ENCODE results near the gene ACP7.
"Not testable (repeated sequence)": the region's sequence is repeated elsewhere in the genome, so short reads cannot be mapped to it uniquely, and the experiment has no call there.

DNA sequence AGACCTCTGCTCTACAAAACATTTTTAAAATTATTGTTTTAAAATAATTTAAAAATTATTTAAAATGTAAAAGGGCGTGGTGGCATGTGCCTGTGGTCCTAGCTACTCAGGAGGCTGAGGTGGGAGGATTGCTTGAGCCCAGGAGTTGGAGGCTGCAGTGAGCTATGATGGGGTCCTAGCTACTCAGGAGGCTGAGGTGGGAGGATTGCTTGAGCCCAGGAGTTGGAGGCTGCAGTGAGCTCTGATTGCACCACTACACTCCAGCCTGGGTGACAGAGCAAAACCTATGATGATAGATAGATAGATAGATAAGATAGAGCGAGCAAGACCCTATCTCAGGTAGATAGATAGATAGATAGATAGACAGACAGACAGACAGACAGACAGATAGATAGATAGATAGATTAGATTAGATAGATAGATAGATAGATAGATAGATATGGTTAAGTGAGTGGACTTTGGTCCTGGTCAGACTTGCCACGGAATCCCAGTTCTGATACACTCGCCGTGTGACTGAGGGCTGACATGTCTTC, 59.7 kb downstream of the ACP7 start:
- TF ChIP-seq ZFP30 (CRISPR knock-in tag; IDR thresholded peaks at IDR 0.05); RARB (CRISPR knock-in tag; IDR thresholded peaks at IDR 0.05); ZFP3 (CRISPR knock-in tag; IDR thresholded peaks at IDR 0.05); PPARA (CRISPR knock-in tag; IDR thresholded peaks at IDR 0.05; ENCODE audit: borderline replicate concordance); SNAI2 (CRISPR knock-in tag; IDR thresholded peaks at IDR 0.05); ZNF8 (CRISPR knock-in tag; IDR thresholded peaks at IDR 0.05); ESRRG (CRISPR knock-in tag; IDR thresholded peaks at IDR 0.05): not testable (repeated sequence)
- TF ChIP-seq, protein P1, sequence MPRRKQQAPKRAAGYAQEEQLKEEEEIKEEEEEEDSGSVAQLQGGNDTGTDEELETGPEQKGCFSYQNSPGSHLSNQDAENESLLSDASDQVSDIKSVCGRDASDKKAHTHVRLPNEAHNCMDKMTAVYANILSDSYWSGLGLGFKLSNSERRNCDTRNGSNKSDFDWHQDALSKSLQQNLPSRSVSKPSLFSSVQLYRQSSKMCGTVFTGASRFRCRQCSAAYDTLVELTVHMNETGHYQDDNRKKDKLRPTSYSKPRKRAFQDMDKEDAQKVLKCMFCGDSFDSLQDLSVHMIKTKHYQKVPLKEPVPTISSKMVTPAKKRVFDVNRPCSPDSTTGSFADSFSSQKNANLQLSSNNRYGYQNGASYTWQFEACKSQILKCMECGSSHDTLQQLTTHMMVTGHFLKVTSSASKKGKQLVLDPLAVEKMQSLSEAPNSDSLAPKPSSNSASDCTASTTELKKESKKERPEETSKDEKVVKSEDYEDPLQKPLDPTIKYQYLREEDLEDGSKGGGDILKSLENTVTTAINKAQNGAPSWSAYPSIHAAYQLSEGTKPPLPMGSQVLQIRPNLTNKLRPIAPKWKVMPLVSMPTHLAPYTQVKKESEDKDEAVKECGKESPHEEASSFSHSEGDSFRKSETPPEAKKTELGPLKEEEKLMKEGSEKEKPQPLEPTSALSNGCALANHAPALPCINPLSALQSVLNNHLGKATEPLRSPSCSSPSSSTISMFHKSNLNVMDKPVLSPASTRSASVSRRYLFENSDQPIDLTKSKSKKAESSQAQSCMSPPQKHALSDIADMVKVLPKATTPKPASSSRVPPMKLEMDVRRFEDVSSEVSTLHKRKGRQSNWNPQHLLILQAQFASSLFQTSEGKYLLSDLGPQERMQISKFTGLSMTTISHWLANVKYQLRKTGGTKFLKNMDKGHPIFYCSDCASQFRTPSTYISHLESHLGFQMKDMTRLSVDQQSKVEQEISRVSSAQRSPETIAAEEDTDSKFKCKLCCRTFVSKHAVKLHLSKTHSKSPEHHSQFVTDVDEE (CRISPR knock-in tag; IDR thresholded peaks at IDR 0.05): not testable (repeated sequence)
- TF ChIP-seq, protein P2, sequence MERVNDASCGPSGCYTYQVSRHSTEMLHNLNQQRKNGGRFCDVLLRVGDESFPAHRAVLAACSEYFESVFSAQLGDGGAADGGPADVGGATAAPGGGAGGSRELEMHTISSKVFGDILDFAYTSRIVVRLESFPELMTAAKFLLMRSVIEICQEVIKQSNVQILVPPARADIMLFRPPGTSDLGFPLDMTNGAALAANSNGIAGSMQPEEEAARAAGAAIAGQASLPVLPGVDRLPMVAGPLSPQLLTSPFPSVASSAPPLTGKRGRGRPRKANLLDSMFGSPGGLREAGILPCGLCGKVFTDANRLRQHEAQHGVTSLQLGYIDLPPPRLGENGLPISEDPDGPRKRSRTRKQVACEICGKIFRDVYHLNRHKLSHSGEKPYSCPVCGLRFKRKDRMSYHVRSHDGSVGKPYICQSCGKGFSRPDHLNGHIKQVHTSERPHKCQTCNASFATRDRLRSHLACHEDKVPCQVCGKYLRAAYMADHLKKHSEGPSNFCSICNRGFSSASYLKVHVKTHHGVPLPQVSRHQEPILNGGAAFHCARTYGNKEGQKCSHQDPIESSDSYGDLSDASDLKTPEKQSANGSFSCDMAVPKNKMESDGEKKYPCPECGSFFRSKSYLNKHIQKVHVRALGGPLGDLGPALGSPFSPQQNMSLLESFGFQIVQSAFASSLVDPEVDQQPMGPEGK (CRISPR knock-in tag; IDR thresholded peaks at IDR 0.05; ENCODE audit: borderline replicate concordance): not testable (repeated sequence)
